CD4-positive, alpha-beta T cell treated with Interleukin-2 at 100 ng/mL for 4 hours (primary cell): Measurements from ENCODE around the gene MYO3B.
"Not testable (repeated sequence)": the region's sequence is repeated elsewhere in the genome, so short reads cannot be mapped to it uniquely, and the experiment has no call there.

ENCODE experiments used
- DNase-seq: peaks from one replicate; pipeline ENCODE4 v3.0.0-alpha.2; 2020; ENCODE audit warnings: low spot score

MYO3B gene

DNA sequence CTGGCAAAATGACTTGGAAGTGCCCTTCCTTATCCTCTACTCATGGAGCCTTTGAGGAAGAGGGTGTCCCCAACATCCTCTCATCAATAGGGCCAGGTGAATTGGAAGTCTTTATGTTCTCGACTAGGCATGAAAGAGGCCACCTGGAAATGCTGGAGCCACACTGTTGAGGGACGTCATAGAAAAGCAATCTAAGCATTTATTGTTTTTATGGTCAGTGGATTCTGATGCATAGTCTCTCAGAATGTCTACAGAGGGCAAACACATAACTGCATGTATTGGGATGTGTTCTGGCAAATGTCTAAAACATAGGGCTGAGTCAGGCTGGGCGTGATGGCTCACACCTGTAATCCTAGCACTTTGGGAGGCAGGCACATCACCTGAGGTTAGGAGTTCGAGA, 290.6 kb downstream of the MYO3B start:
- no peak for DNase-seq

DNA sequence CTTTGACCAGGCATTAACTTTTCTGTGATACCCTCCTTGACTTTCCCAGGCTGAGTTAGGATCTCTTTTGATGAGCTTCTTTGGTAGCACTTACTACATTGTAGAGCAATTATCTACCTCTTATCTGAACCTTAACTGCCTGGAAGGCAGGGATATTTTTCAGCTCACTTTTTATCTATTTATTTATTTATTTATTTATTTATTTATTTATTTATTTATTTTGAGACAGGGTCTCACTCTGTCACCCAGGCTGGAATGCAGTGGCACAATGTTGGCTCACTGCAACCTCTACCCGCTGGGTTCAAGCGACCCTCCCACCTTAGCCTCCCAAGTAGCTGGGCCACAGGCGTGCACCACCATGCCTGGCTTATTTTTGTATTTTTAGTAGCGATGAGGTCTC, 294.6 kb downstream of the MYO3B start:
- DNase-seq = not testable (repeated sequence)

- no peak for DNase-seq
Observed at GRCh38 chr2:170475878-170476277, 297.9 kb downstream of the MYO3B start.

GRCh38 chr2:170477630-170478029, 299.7 kb downstream of the MYO3B start:
- DNase-seq = no peak

- no peak for DNase-seq
Observed at GRCh38 chr2:170481201-170481600, 303.3 kb downstream of the MYO3B start.

GRCh38 chr2:170484552-170484951, 306.6 kb downstream of the MYO3B start:
- no peak for DNase-seq

DNA sequence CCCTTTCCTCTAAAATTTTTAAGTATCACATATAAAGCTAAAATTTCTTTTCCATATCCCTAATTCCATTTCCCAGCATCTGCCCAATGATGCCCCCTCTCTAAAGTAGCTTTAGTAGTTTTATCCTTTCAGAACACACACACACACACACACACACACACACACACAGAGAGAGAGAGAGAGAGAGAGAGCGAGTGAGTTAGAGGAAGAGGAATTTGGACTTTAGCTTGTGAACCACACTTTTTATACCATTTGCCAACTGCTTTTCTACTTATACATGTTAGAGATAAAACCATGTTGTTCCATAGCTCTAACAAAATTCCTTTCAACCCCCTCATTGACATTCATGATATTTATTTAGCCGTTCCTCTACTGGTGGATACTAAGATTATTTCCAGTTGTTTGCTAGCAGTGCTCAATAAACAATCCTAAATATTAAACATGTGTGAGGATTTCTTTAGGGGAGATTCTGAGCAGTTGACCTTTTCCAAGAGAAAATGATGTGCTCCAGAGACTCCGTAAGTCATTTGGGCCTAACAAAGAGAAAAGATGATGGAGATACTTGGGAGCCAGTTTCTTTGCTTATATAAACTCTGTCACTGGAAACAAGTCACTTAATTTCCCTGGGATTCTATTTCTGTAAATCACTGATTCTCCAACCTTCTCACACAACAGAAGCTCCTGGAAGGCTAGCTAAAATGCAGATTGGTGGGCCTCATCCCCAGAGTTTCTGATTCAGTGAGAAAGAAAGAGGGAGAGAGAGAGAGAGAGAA, 307.5 kb downstream of the MYO3B start:
- no peak for DNase-seq

DNA sequence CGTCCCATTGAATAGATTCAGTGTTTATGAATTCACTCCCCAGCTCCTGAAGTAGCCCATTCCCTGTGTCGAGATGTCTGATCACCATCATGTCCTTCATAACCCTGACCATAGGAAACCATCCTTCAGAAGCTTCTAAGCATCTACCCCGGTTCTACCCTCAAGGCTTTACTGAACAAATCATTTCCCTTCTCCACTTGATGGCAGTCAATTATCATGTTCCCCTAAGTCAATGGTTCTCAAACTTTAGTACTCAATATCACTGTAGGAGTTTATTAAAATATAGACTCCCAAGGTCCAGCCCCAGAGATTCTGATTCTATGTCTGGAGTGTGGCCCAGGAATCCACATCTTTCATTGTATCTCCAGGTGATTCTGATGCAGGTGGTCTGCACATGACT, 308.8 kb downstream of the MYO3B start:
- no peak for DNase-seq

GRCh38 chr2:170488807-170489206, 310.9 kb downstream of the MYO3B start:
- no peak for DNase-seq

- no peak for DNase-seq
Observed at GRCh38 chr2:170492010-170492409, 314.1 kb downstream of the MYO3B start.

DNA sequence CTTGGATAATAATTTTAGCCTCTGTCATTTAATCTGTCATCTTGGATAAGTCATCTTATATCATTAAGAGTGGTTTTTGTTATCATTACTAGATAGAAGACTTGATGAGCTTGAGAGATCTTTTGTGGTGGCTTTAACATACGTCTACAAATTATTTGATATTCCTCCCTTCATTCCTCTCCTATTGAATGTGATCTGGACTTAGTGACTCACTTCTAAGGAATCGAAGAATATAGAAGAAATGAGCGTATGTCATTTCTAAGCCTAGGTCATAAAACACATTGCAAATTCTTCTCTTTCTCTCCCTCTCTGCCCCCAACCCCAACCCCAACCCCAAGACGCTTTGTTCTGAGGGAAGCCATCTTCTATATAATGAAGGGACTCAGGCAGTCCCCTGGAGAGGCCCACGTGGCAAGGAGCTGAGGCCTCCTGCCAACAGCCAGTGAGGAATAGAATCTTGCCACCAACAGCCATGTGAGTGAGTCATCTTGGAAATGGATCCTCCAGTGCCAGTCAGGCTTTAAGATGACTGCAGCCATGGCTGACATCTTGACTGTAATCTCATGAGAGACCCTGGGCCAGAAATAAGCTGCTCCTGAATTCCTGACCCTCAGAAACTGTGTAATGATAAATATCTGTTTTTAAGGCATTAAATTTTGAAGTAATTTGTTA, 315.6 kb downstream of the MYO3B start:
- DNase-seq = no peak

DNA sequence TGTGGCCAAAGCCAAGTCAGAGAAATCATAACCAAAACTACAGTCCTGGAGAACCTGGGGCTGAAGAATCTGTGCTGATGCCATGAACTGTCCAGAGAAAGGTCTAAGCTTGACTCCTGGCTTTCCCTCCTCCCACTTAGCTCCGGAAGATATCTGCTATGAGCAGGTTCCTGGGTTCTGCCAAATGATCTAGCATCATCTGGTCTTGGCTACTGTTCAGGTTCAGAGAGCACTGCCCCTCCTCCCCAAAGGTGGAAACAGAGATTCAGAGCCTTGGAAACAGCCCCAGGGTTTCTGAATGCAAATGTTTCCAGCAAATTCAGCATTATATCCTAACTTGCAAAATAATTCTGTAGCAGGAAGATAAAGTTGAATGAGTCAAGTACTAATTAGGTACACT, 317.9 kb downstream of the MYO3B start:
- DNase-seq = no peak

DNA sequence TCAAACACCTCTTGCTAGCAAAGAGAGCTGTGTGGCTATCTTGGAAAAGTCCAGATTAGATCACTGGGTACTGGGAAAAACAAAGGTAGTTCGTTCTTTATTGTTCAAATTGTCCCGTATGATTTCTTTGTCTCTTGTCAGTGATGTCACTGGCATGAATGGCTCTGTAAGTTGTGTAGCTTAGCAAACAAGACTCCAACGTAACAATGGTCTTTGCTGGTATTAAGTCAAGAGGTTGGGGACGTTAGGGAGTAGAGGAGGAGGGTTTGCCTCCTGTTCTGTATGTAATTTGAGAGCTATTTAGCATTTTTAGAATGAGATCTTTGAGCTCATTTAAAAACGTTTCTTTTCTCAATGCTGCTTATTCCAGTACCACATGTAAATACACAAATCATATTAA, 320.7 kb downstream of the MYO3B start:
- DNase-seq = no peak

DNA sequence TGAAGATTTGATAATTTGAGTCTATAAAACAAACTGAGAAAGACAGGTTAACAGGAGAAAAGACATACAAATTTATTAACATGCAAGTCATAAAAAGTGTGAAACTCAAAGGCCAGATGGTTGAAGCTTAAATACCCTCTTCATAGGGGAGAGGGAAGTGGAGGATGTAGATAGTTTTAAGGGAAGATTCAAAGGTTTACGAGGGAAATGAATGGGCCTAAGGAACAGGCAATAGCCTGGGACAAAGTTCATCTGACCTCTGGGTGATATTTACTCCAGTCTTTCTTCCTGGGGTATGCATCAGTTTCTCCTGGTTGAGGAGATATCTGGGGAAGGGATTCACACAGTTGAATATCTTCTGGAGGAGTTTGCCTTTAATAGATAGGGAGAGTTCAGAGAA, 322.2 kb downstream of the MYO3B start:
- no peak for DNase-seq

DNA sequence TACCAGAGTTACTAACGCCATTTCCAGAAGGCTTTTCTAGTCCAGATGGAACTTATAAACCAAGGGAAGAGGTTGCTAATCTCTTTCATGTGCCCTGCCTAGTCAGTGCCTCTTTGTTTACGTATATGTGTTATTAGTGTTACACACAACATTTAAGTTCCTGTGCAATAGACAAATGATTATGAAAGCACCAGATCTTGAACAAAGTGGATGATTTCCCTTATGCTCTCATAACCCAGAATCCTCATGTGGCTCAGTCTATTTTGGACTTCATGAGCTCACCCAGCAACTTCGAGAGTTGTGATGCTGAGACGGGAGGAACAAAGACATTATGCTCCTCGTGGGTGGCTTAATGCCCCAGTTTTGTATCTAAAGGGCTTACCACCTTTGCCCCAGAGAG, 322.8 kb downstream of the MYO3B start:
- DNase-seq = no peak

DNA sequence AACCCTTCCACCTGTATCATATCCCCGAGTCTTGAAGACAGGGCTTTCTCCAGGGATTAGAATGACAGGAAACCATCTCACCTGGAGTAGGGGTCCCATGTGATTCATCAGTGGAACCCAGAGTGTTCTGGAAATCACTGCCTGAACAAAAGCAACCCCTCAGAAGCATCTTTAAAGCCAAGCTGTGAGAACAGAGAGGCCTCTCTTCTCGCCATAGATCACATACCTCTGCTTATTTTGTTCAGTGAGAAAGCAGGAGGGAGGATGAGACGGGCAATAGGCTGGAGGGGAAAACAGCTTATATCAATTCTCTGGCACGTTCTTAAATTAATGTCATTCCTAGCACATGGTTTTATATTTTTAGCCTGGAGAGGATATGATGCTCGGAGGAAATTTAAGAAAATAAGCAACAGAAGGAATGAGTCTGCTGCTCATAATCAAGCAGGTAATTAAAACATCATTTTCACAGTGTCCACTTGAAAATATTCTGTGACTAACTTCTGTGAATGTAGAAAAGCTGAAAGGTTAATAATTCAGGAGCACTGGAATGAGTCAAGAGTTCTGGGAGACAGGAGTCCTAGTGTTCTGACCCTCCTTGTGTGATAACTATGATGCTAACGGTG, 323.6 kb downstream of the MYO3B start:
- no peak for DNase-seq

DNA sequence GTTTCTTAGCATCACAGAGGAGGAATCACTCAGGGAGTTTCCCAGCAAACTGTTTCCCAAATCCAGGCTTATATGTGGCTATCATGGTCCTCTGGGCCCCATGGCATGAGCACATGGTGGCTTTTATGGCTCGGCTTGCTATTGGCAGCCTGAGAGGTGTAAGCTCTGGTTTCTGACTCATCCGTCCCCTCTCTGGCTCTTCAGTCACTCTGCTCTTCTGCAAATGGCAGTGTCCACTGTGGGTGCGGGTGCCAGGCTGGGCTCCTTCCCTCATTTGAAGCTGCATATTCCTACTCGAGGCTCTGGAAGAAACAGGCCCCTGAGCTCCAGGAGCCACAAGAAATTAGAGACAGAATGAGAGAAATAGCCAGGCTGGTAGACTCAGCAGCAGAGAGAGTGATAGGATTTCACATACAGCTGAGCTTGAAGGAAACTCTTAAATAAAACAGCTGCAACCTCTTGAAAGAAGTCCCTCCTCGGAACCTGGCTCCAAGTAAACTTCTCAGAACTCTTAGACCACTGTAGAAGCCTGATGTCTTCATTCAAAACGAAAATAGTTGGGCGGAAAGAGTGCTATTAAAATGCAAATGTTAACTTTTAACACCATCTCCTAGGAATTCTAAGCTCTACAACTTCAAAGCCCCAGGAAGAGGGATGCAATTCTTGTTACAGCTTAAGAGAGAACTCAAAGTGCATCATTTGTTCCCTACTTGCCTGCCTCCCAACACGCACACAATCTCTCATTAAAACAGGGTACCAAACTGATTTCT, 324.6 kb downstream of the MYO3B start:
- DNase-seq = no peak

GRCh38 chr2:170503563-170503962, 325.6 kb downstream of the MYO3B start:
- DNase-seq = no peak

DNA sequence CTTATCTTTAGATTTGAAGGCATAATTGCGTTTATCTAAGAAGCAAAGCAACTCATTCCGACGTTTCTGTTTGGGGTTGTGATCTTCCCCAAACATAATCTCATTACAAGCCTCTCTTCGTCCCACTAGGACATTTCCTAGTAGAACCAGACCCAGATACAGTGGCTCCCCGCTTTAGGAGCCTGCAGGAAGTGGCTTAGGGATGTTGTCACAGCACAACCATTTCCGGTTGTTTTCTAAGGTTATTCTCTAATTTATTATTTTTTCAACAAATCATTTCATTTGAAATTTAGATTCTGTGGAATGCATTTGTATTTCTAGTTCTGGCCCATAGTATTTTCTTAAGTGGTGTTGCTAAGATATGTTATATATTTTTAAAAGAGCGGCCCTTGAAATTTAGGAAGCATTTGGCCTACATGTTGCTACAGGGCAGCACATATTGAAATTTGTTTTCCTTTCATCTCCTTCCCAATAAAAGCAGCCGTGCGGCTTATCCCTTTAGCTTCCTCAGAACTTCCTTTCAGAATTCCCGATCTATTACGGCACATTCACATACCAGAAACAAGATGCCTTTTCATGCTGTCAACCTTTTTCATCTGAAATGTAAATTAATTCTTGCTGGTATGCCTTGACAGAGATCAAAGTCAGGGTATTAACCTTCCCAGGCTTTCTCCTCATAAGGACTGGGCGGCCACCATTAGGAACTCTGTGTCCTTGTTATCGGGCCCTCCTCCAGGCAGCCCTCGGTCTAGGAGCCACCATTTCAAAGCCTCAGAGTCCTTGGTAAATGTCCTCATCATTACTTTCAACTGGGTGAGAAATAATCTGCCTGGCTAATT, 326.2 kb downstream of the MYO3B start:
- DNase-seq = no peak

- DNase-seq = no peak
Observed at GRCh38 chr2:170504810-170505145, 326.8 kb downstream of the MYO3B start.

GRCh38 chr2:170505631-170506275, 327.8 kb downstream of the MYO3B start:
- DNase-seq = no peak
